GM19239 (cell line): Measurements from ENCODE around the gene CD74.

Experiments used
- DNase-seq: peaks from one replicate; pipeline ENCODE4 v3.0.0; 2011; ENCODE audit warnings: low spot score; ENCODE audit not compliant: insufficient read length
- FAIRE-seq: peaks from 2 replicates; lab custom pipeline; 2011; peaks lifted over from hg19 to GRCh38; lab: Jason Lieb, UNC

CD74 gene

GRCh38 chr5:150374651-150375050 lies 38.1 kb downstream of the CD74 start:
- no peak for FAIRE-seq
- DNase-seq: no peak

GRCh38 chr5:150372639-150373038 lies 40.1 kb downstream of the CD74 start:
- FAIRE-seq: no peak
- no peak for DNase-seq

GRCh38 chr5:150368526-150368925 lies 44.2 kb downstream of the CD74 start:
- FAIRE-seq: no peak

GRCh38 chr5:150364004-150364403 lies 48.7 kb downstream of the CD74 start:
- no peak for FAIRE-seq
- no peak for DNase-seq

More at GRCh38 chr5:150368526-150368925, 44.2 kb downstream of the CD74 start:
- no peak for DNase-seq

DNA sequence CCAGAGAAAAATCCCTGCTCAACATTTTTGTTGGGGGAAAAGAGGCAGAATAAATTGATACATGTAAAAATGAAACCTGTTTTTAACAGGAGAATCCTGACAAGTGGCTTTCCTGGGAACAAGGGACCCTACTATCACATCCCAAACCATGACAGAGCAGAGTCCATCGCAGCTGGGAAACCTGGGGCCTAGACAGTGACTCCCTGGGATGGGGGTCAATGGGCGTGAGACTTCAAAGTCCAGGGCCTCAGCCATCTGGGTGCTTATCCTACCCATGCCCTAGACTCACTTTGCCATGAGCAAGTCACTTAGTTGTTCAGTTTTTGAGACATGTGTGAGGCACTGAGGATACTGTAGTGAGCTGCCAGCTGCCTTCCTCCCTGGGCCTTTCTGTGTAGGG lies 49.5 kb downstream of the CD74 start:
- DNase-seq (no peak), FAIRE-seq (no peak)

GRCh38 chr5:150361301-150361700 lies 51.4 kb downstream of the CD74 start:
- DNase-seq (no peak), FAIRE-seq (no peak)

GRCh38 chr5:150358261-150359095 lies 54.2 kb downstream of the CD74 start:
- DNase-seq (no peak), FAIRE-seq (no peak)

GRCh38 chr5:150357326-150358260 lies 55.1 kb downstream of the CD74 start, which contains the start of gene TCOF1:
TSS of gene TCOF1 (plus strand) at chr5:150357697. CDS start at chr5:150357747, 50 bp downstream.
- DNase-seq: peak; percentile 83
- FAIRE-seq: peak; percentile 93

DNA sequence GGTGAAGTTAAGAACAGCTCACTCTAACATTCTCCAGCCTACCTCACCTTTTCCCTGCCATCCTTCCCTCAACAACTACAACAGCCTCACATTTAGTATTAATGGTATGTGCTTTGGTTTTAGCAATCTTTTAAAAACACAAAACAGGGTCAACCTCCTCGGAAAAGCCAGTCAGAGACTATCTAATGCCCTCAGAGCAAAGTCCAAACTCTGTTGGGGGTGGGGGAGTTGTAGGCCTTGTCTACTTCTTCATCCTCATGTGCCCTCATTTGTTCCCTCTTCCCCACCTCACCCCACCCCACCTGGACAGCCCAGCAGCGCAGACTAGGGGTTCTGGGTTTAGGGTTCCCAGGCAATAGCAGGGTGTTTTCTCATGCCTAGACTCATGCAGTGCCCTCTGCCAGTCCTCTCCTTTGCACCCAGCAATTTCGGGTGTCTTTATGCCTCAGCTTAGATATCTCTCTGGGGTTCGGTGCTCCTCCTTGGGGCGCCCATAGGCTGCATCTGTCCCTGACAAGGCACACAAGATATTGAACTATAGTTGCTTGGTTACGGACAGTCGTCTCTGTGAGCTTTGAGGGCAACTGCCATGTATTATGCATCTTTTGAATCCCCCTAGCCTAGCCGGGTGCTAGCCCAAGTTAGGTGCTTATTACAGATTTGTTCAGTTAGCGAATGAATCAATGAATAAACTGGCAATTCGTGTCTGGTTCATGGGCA lies 56.0 kb downstream of the CD74 start:
- DNase-seq (no peak), FAIRE-seq (no peak)

DNA sequence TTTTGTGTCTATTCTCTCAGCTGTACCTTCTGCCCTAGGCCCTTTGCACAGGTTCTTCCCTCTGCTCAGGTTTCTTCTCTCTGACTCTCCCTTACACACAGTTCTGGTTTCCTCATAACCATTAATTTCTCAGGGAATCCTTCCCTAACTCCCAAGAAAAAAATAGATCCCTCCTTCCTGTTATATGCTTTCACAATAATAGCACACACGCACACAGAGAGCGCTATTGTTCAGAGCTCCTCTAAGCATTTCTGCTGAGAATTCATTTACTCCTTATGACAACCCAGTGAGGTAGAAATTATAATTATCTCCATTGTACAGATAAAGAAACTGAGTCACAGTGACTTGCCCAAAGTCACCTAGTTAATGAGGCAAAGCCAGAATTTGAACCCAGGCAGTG lies 56.9 kb downstream of the CD74 start:
- FAIRE-seq (no peak), DNase-seq (no peak)

DNA sequence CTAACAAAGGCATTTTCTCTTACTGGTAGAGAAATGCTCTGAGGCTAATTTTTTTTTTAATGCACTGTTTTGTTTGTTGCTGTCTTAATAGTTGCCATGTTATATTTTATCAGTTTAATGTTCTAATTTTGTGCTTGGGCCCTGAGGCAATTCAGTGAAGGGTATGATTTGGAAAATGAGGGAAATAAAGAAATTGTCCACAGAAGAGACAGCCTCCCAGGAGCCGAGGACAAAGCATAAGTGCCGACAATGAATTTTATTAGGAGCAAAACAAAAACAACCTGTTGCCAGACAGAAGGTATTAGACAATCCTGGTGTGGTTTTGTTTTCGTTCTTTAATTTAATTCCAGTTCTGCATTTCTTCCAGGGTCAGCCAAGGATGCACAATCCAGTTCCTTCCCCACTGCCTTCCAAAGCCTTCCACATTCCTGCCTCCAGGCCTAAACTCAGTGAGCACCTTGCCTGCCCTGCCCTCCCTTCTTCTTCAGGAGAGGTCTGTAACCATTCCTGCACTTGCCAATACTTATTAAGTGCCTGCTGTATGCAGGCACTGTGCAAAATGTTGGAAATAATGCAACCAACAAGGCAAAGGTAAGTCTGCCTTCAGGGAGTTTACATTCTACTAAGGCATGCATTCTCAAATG lies 59.6 kb downstream of the CD74 start:
- FAIRE-seq (no peak), DNase-seq (no peak)

DNA sequence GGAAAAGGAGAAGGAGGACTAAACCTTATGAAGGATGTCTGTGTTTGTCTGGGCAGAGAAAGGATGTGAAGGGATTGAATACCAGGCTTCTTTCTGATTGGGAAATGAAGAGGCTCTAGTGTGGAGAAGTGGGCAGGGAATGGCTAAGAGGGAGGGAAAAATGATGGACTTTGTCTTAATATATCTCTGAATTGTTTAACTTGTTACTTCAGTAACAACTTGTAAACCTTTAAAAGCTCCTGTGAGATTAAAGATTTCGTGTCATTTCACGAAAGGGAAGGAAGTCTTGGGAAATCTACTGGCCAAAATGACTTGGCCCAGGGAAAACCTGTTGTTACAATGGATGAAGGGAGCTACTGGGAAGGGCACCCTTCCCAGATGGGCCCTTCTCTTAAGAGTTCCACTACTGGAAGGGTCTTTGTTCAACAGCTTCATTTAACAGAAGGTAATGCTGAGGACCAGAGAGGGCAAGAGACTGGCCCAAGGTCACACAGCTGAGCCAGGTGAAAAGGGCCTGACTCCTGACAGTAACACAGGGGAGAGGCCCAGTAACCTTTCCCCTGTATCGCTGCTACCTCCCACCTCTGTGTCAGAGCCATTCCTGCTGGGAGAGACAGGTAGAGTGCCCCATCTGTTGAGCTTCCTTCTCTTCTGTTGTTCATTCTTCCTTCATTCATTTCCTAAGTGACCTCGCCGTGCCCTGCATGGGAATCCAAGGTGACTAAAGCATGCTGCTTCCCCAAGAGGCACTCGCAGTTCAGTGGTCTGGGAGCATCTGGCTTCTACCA lies 60.3 kb downstream of the CD74 start:
- DNase-seq (no peak), FAIRE-seq (no peak)
